Measurements from ENCODE around the gene TEAD2. TPM values are rescaled to one million over a fixed set of nuclear protein-coding genes. Genes with fewer than 3 reads are reported as not detected.

Gene TEAD2
- total and polyA plus RNA-seq, 2 donors (not counting 1 experiment from before 2014, with no cell fraction given): 5.8 to 12.0 TPM

- Histone ChIP-seq H3K4me3 (ENCODE audit: control extremely low read depth in 1 of 5, extremely low read depth in 1 of 5, insufficient read depth in 1 of 5, low read depth in 2 of 5, low read length in 4 of 5) (peak overlapping the region in 4 of 5 experiments; percentile 94 to 98 (median 98)), H3K27me3 (replicated peaks in 1 of 4; ENCODE audit: control extremely low read depth in 1 of 4, control insufficient read depth in 3 of 4, insufficient read depth in 4 of 4, low read length in 3 of 4) (no peaks in the 10 kb centered on the region), H3K79me2 (ENCODE audit: control insufficient read depth, insufficient read depth, low read length) (peaks cover 55% of the 10 kb centered on the region), H4K20me1 (ENCODE audit: control insufficient read depth, insufficient read depth, low read length, poor library complexity, severe bottlenecking) (peaks cover 47% of the 10 kb centered on the region), H3K4me1 (ENCODE audit: control insufficient read depth in 2 of 2, insufficient read depth in 2 of 2, low read length in 2 of 2) (peaks cover 58 to 83% of the 10 kb centered on the region in 2 donors), H3K9me3 (ENCODE audit: control extremely low read depth in 1 of 3, control insufficient read depth in 2 of 3, insufficient read depth in 1 of 3, low read length in 2 of 3) (peaks cover 0 to 28% (median 15%) of the 10 kb centered on the region in 3 donors), H2AFZ (ENCODE audit: insufficient read depth, low read depth, low read length, poor library complexity, severe bottlenecking) (no peak overlapping the region), H3K9ac (ENCODE audit: low read length) (peak overlapping the region; percentile 89), H3K36me3 (replicated peaks in 1 of 2; ENCODE audit: control extremely low read depth in 1 of 2, control insufficient read depth in 1 of 2, extremely low read depth in 1 of 2, insufficient read depth in 2 of 2, low read length in 1 of 2) (peaks cover 0 to 62% of the 10 kb centered on the region in 2 experiments), H3K27ac (ENCODE audit: low read length in 2 of 2) (peak overlapping the region; percentile 89 to 93), H3K4me2 (replicated peaks; ENCODE audit: low read depth, low read length, poor library complexity, severe bottlenecking) (peak overlapping the region; percentile 100)
- TF ChIP-seq EZH2 (IDR thresholded peaks at IDR 0.05; ENCODE audit: borderline replicate concordance, insufficient read depth, low read depth, low read length, poor library complexity, severe bottlenecking) (no peak), CTCF (IDR thresholded peaks at IDR 0.05) (no peak)
- no peaks in the 10 kb centered on the region for H3K9me3 Mint-ChIP-seq (ENCODE audit: insufficient read depth)
- peak overlapping the region; percentile 100 for H3K4me3 Mint-ChIP-seq
- DNase-seq (peak; percentile 63), ATAC-seq (ENCODE audit: low read depth) (no peak)
- intact Hi-C loops (cut with micrococcal nuclease): no loop called here
- ChIA-PET POLR2A (interaction anchor here (0.7 to 5.6 kb wide), 5 partner anchors 9 to 337 kb away, joined by 3 to 72 read pairs (median 5); no protein-coding TSS in a partner anchor), CTCF (interaction anchor here (2.6 kb wide), 2 partner anchors 14 to 131 kb away, joined by 8 to 25 read pairs; partner anchors contain the start of gene SLC6A16)
- H3K27me3 Mint-ChIP-seq: no peaks in the 10 kb centered on the region
- peak overlapping the region; percentile 88 for H3K27ac Mint-ChIP-seq
- 85% methylated on average over 27 of the region's 30 CpGs for WGBS (ENCODE audit: insufficient coverage)
- peaks cover 76% of the 10 kb centered on the region for H3K4me1 Mint-ChIP-seq
These were observed 23.4 kb downstream of the TEAD2 start for GRCh38 chr19:49338691-49339300.

Measured in B cell (primary cell).